ENCODE data around the gene SEC61B. TPM values are rescaled to one million over a fixed set of nuclear protein-coding genes. Genes with fewer than 3 reads are reported as not detected.

Gene SEC61B
- polyA plus RNA-seq, 1 experiment, result 207 TPM

- TF ChIP-seq CTCF (IDR thresholded peaks at IDR 0.05; ENCODE audit: low read depth, low read length), result no peak
- Histone ChIP-seq H3K9me3 (ENCODE audit: control insufficient read depth, insufficient read depth, low read length) (no peaks in the 10 kb centered on the region), H3K27me3 (ENCODE audit: control insufficient read depth, insufficient read depth, low read length) (no peaks in the 10 kb centered on the region), H3K4me3 (ENCODE audit: low read depth, low read length) (no peak overlapping the region), H3K27ac (ENCODE audit: low read depth, low read length) (no peak overlapping the region)
- ChIA-PET CTCF (interaction anchor here (0.6 to 5.7 kb wide), 10 partner anchors 10 to 1142 kb away, joined by 3 to 43 read pairs (median 4); no protein-coding TSS in a partner anchor), POLR2A (interaction anchor here (1.4 kb wide), 1 partner anchor 39 kb away, joined by 4 read pairs; the partner anchor contains the start of genes ALG2 and SEC61B)
- no peak for DNase-seq (ENCODE audit: low read depth, low spot score)
Observed at GRCh38 chr9:99182356-99182755, 39.7 kb upstream of the SEC61B start.

GRCh38 chr9:99183616-99184015, 38.5 kb upstream of the SEC61B start:
- TF ChIP-seq CTCF (IDR thresholded peaks at IDR 0.05; ENCODE audit: low read depth, low read length), result no peak

GRCh38 chr9:99184110-99184474, 38.0 kb upstream of the SEC61B start:
- H3K27me3 ChIP-seq (ENCODE audit: control insufficient read depth, insufficient read depth, low read length), result peaks cover 9% of the 10 kb centered on the region
- no peak for DNase-seq (ENCODE audit: low read depth, low spot score)
- H3K4me3 ChIP-seq (ENCODE audit: low read depth, low read length), result no peak overlapping the region
- no peak for TF ChIP-seq CTCF (IDR thresholded peaks at IDR 0.05; ENCODE audit: low read depth, low read length)
- ChIA-PET POLR2A (no interaction called here), CTCF (interaction anchor here (0.5 to 5.7 kb wide), 32 partner anchors 8 to 1415 kb away, joined by 3 to 43 read pairs (median 5); partner anchors contain the start of gene SEC61B)
- no peaks in the 10 kb centered on the region for H3K9me3 ChIP-seq (ENCODE audit: control insufficient read depth, insufficient read depth, low read length)
- H3K27ac ChIP-seq (ENCODE audit: low read depth, low read length), result no peak overlapping the region

More at GRCh38 chr9:99183616-99184015, 38.5 kb upstream of the SEC61B start:
- Histone ChIP-seq H3K4me3 (ENCODE audit: low read depth, low read length) (no peak overlapping the region), H3K9me3 (ENCODE audit: control insufficient read depth, insufficient read depth, low read length) (no peaks in the 10 kb centered on the region), H3K27me3 (ENCODE audit: control insufficient read depth, insufficient read depth, low read length) (peaks cover 4% of the 10 kb centered on the region), H3K27ac (ENCODE audit: low read depth, low read length) (no peak overlapping the region)
- CTCF ChIA-PET, result interaction anchor here (0.6 to 5.7 kb wide), 9 partner anchors 11 to 1417 kb away, joined by 3 to 43 read pairs (median 9); no protein-coding TSS in a partner anchor
- no peak for DNase-seq (ENCODE audit: low read depth, low spot score)
- POLR2A ChIA-PET, result interaction anchor here (0.9 kb wide), 1 partner anchor 173 kb away, joined by 3 read pairs; no protein-coding TSS in a partner anchor

GRCh38 chr9:99184475-99185347, 37.4 kb upstream of the SEC61B start:
- POLR2A ChIA-PET, result interaction anchor here (0.6 to 1.1 kb wide), 2 partner anchors 36 to 37 kb away, joined by 3 read pairs; partner anchors contain the start of genes ALG2 and SEC61B
- CTCF ChIA-PET, result interaction anchor here (0.5 to 5.7 kb wide), 43 partner anchors 8 to 1414 kb away, joined by 3 to 43 read pairs (median 4); partner anchors contain the start of gene SEC61B

More at GRCh38 chr9:99184475-99185347, 37.4 kb upstream of the SEC61B start:
- peak overlapping the region; percentile 38 for H3K4me3 ChIP-seq (ENCODE audit: low read depth, low read length)
- peak; percentile 97 for TF ChIP-seq CTCF (IDR thresholded peaks at IDR 0.05; ENCODE audit: low read depth, low read length)
- peak; percentile 81 for DNase-seq (ENCODE audit: low read depth, low spot score)
- H3K27me3 ChIP-seq (ENCODE audit: control insufficient read depth, insufficient read depth, low read length), result peaks cover 10% of the 10 kb centered on the region
- no peaks in the 10 kb centered on the region for H3K9me3 ChIP-seq (ENCODE audit: control insufficient read depth, insufficient read depth, low read length)
- no peak overlapping the region for H3K27ac ChIP-seq (ENCODE audit: low read depth, low read length)
